PC-3 (cell line): ENCODE data around the gene TMEM141. TPM values are rescaled to one million over a fixed set of nuclear protein-coding genes. Genes with fewer than 3 reads are reported as not detected.
"Not testable (repeated sequence)": the region's sequence is repeated elsewhere in the genome, so short reads cannot be mapped to it uniquely, and the experiment has no call there.

Source experiments
- ATAC-seq: fragments of 200-7000 bp; cut with Tn5 transposase; 2 replicates; pipeline ENCODE4 v1.9.1; 2020; ENCODE audit warnings: mild to moderate bottlenecking, moderate library complexity
- BruUV-seq: library from RNA; stranded (reverse); fragments of 400-500 nt; replicated peaks from 2 replicates; lab custom pipeline; 2021; lab: Mats Ljungman, UMichigan
- CTCF ChIA-PET: fragments of 300-600 bp; sonication (Branson Sonifier 250); formaldehyde crosslinking; loops from one replicate; lab custom pipeline; 2022; ENCODE audit warnings: antibody characterized with exemption; lab: Charles Lee
- POLR2A ChIA-PET: fragments of 300-600 bp; sonication (Branson Sonifier 250); formaldehyde crosslinking; loops from one replicate; lab custom pipeline; 2022; ENCODE audit warnings: antibody characterized with exemption; ENCODE audit not compliant: unreplicated experiment; lab: Charles Lee
- DNase-seq: peaks from one replicate; pipeline ENCODE4 v3.0.0-alpha.2; 2015
- H2AFZ ChIP-seq: fragments of 300-600 bp; sonication (generic); 2 replicates; pipeline ENCODE4 v1.6.0; 2016; ENCODE audit warnings: antibody characterized with exemption, low read length
- H3F3A ChIP-seq: fragments of 300-600 bp; sonication (generic); one replicate; pipeline ENCODE4 v1.6.0; 2017; ENCODE audit warnings: antibody characterized with exemption, low read length, control low read depth, mild to moderate bottlenecking; ENCODE audit not compliant: unreplicated experiment
- H3K27ac ChIP-seq: fragments of 300-600 bp; sonication (generic); 2 replicates; pipeline ENCODE4 v1.5.1; 2016; ENCODE audit warnings: mild to moderate bottlenecking, low read length
- H3K27me3 ChIP-seq: fragments of 300-600 bp; sonication (generic); 2 replicates; pipeline ENCODE4 v1.6.1; 2016; ENCODE audit warnings: low read length, mixed read lengths
- H3K36me3 ChIP-seq: fragments of 300-600 bp; sonication (generic); 2 replicates; pipeline ENCODE4 v1.6.1; 2016; ENCODE audit warnings: low read depth, mixed run types, low read length, mixed read lengths
- H3K4me1 ChIP-seq: fragments of 300-600 bp; sonication (generic); 2 replicates; pipeline ENCODE4 v1.5.1; 2016; ENCODE audit warnings: low read length; ENCODE audit not compliant: insufficient read depth
- H3K4me2 ChIP-seq: fragments of 300-600 bp; sonication (generic); 2 replicates; pipeline ENCODE4 v1.6.0; 2016; ENCODE audit warnings: low read length
- H3K4me3 ChIP-seq: fragments of 300-600 bp; sonication (generic); 2 replicates; pipeline ENCODE4 v1.5.1; 2016; ENCODE audit warnings: mild to moderate bottlenecking, low read length, mixed read lengths
- H3K79me2 ChIP-seq: fragments of 300-600 bp; sonication (generic); 2 replicates; pipeline ENCODE4 v1.6.1; 2017; ENCODE audit warnings: low read length, mixed read lengths
- H3K9ac ChIP-seq: fragments of 300-600 bp; sonication (generic); 2 replicates; pipeline ENCODE4 v1.6.0; 2016; ENCODE audit warnings: mild to moderate bottlenecking, low read length
- H3K9me2 ChIP-seq: fragments of 300-600 bp; sonication (generic); replicated peaks from 2 replicates; pipeline ENCODE4 v1.6.1; 2016; ENCODE audit warnings: mixed run types, low read length, mixed read lengths
- H3K9me3 ChIP-seq: fragments of 300-600 bp; sonication (generic); 2 replicates; pipeline ENCODE4 v1.6.1; 2016; ENCODE audit warnings: low read length, mixed read lengths
- H4K20me1 ChIP-seq: fragments of 300-600 bp; sonication (generic); 2 replicates; pipeline ENCODE4 v1.6.1; 2016; ENCODE audit warnings: low read length, mixed read lengths
- EZH2 ChIP-seq: fragments of 300-600 bp; sonication (generic); IDR thresholded peaks from one replicate; pipeline ENCODE4 v1.6.1; 2017; ENCODE audit warnings: antibody characterized with exemption, mild to moderate bottlenecking, low read length; ENCODE audit not compliant: unreplicated experiment
- EZH2phosphoT487 ChIP-seq: fragments of 300-600 bp; sonication (generic); IDR thresholded peaks from 2 replicates; pipeline ENCODE4 v1.6.1; 2018; ENCODE audit warnings: mild to moderate bottlenecking, antibody characterized with exemption, low read length, borderline replicate concordance
- intact Hi-C: fragments of 100-400 bp; cut with micrococcal nuclease; formaldehyde crosslinking; loops from 2 replicates; pipeline ENCODE4 v1.9.0; 2023
- total RNA-seq: library from RNA; depleted of rRNA; stranded (reverse); fragments of >200 nt; gene quantifications from 2 replicates; pipeline ENCODE4 v1.2.3, GENCODE V29; 2014
- TF ChIP-seq, protein P1 (sequence below): fragments of 300-600 bp; sonication (generic); conservative IDR thresholded peaks from 2 replicates; pipeline ENCODE4 v1.5.1; 2017; ENCODE audit warnings: antibody characterized with exemption, low read depth, mild to moderate bottlenecking, low read length

Gene TMEM141
- total RNA-seq, 1 experiment from 2014 or later: 101 TPM

GRCh38 chr9:136837146-136837855, 46.2 kb downstream of the TMEM141 start:
- ChIA-PET POLR2A (no interaction called here), CTCF (no interaction called here)
- H3K4me1 ChIP-seq: peaks cover 10% of the 10 kb centered on the region; the same call in 1 of the 2 replicates
- H3K36me3 ChIP-seq: no peaks in the 10 kb centered on the region
- H3K4me3 ChIP-seq: no peak overlapping the region
- ATAC-seq (no peak), DNase-seq (no peak)
- no peaks in the 10 kb centered on the region for H3K27me3 ChIP-seq
- H2AFZ ChIP-seq: no peak overlapping the region
- no peak overlapping the region for H3K9ac ChIP-seq
- H3K27ac ChIP-seq: no peak overlapping the region
- no peaks in the 10 kb centered on the region for H3K9me3 ChIP-seq
- TF ChIP-seq EZH2 (no peak), EZH2phosphoT487 (no peak)
- intact Hi-C loops: no loop called here
- no TSS peak for BruUV-seq
- no peaks in the 10 kb centered on the region for H4K20me1 ChIP-seq
- no peak overlapping the region for H3K4me2 ChIP-seq
- H3K9me2 ChIP-seq: no peaks in the 10 kb centered on the region
- no peaks in the 10 kb centered on the region for H3F3A ChIP-seq
- no peaks in the 10 kb centered on the region for H3K79me2 ChIP-seq

DNA sequence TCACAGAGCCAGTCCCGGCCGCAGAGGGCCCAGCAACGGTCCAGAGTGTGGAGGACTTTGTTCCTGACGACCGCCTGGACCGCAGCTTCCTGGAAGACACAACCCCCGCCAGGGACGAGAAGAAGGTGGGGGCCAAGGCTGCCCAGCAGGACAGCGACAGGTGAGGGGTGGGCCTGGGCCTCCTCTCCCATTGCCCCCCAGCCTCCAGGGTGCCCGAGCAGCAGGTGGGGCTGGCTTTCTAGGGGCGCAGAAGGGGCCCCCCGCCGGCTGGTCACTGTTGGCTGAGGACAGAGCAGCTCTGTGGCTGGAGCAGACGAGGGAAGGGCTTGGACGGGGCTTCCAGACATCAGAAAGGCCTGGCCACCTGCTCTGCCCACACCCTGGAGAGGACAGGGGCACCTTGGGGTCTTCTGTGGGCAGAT, 46.7 kb downstream of the TMEM141 start:
- H3K4me3 ChIP-seq, CTCF ChIA-PET, H3F3A ChIP-seq, DNase-seq, H3K79me2 ChIP-seq, H3K9me3 ChIP-seq, H3K9ac ChIP-seq, H3K36me3 ChIP-seq, H3K27ac ChIP-seq, ATAC-seq, BruUV-seq, H3K27me3 ChIP-seq, H3K4me1 ChIP-seq, H3K4me2 ChIP-seq, H2AFZ ChIP-seq, H4K20me1 ChIP-seq, intact Hi-C loops, H3K9me2 ChIP-seq: not testable (repeated sequence)
- POLR2A ChIA-PET: interaction anchor here (0.5 kb wide), 1 partner anchor 21 kb away, joined by 4 read pairs; no protein-coding TSS in a partner anchor

DNA sequence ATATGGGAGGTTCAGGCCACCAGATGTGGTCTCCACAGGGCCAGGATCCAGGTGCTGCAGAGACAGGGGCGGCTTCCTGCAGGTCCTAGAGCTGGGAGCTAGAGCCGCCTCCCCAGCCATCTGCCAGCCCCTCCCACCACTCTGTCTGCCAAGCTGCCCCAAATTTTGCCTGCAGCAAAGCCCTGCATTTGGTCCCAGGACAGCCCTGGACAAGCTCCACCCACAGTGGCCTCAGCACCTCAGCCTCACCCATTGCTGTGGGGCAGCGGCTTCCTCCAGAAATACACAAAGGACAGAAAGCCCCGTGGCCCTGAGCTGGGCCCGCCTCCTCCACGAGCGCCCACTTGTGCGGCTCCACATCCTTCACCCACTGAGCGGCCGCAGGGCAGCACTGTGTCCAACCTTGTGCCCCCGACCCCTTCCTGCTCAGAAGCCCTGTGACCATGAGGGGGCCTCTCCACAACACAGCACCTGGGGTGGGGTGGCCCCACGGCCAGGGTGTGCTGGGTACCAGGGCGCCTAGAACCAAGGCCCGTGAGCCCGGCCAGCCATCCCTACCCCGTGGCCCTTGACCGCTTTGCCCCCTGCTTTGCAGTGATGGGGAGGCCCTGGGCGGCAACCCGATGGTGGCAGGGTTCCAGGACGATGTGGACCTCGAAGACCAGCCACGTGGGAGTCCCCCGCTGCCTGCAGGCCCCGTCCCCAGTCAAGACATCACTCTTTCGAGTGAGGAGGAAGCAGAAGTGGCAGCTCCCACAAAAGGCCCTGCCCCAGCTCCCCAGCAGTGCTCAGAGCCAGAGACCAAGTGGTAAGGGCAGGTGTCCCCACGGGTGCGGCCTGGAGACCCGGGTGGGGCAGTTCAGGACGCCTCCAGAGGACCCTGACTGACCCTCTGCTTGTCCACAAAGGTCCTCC, 47.4 kb downstream of the TMEM141 start:
- no TSS peak for BruUV-seq
- Histone ChIP-seq H3K9ac (no peak overlapping the region), H3K9me3 (no peaks in the 10 kb centered on the region), H2AFZ (no peak overlapping the region), H3K27ac (no peak overlapping the region), H3F3A (no peaks in the 10 kb centered on the region), H3K9me2 (no peaks in the 10 kb centered on the region), H3K4me1 (peaks cover 10% of the 10 kb centered on the region; the same call in 1 of the 2 replicates), H4K20me1 (no peaks in the 10 kb centered on the region), H3K79me2 (no peaks in the 10 kb centered on the region), H3K27me3 (no peaks in the 10 kb centered on the region), H3K4me2 (no peak overlapping the region), H3K4me3 (no peak overlapping the region), H3K36me3 (no peaks in the 10 kb centered on the region)
- POLR2A ChIA-PET: interaction anchor here (0.5 kb wide), 1 partner anchor 22 kb away, joined by 4 read pairs; no protein-coding TSS in a partner anchor
- DNase-seq: no peak
- ATAC-seq: no peak
- CTCF ChIA-PET: no interaction called here
- intact Hi-C loops: no loop called here
- TF ChIP-seq, protein P1, sequence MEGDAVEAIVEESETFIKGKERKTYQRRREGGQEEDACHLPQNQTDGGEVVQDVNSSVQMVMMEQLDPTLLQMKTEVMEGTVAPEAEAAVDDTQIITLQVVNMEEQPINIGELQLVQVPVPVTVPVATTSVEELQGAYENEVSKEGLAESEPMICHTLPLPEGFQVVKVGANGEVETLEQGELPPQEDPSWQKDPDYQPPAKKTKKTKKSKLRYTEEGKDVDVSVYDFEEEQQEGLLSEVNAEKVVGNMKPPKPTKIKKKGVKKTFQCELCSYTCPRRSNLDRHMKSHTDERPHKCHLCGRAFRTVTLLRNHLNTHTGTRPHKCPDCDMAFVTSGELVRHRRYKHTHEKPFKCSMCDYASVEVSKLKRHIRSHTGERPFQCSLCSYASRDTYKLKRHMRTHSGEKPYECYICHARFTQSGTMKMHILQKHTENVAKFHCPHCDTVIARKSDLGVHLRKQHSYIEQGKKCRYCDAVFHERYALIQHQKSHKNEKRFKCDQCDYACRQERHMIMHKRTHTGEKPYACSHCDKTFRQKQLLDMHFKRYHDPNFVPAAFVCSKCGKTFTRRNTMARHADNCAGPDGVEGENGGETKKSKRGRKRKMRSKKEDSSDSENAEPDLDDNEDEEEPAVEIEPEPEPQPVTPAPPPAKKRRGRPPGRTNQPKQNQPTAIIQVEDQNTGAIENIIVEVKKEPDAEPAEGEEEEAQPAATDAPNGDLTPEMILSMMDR: no peak
- no peak for TF ChIP-seq EZH2phosphoT487
- TF ChIP-seq EZH2: no peak
